Activated CD8-positive, alpha-beta memory T cell treated with anti-CD3 and anti-CD28 coated beads for 4 hours (primary cell): ENCODE measurements around the gene SMCO1.
"Not testable (repeated sequence)": the region's sequence is repeated elsewhere in the genome, so short reads cannot be mapped to it uniquely, and the experiment has no call there.

Experiments used
- DNase-seq, 2 donors: peaks; one replicate each; pipeline ENCODE4 v3.0.0-alpha.2; 2020; ENCODE audit warnings: low read depth in 2 of 2

SMCO1 gene

GRCh38 chr3:196492080-196492479 lies 23.1 kb downstream of the SMCO1 start:
- no peak for DNase-seq

GRCh38 chr3:196489747-196490146 lies 25.4 kb downstream of the SMCO1 start:
- DNase-seq, result no peak

- no peak for DNase-seq
These were observed 28.9 kb downstream of the SMCO1 start for GRCh38 chr3:196486263-196486662.

GRCh38 chr3:196477678-196478077 lies 37.5 kb downstream of the SMCO1 start:
- no peak for DNase-seq

- no peak for DNase-seq
These were observed 42.9 kb downstream of the SMCO1 start for GRCh38 chr3:196472286-196472685.

- no peak for DNase-seq
These were observed 43.6 kb downstream of the SMCO1 start for GRCh38 chr3:196471551-196471950.

- not testable (repeated sequence) for DNase-seq
These were observed 45.0 kb downstream of the SMCO1 start for GRCh38 chr3:196470182-196470581.

GRCh38 chr3:196463804-196464203 lies 51.3 kb downstream of the SMCO1 start:
- no peak for DNase-seq

GRCh38 chr3:196463478-196463756 lies 51.7 kb downstream of the SMCO1 start:
- no peak for DNase-seq

- not testable (repeated sequence) for DNase-seq
These were observed 52.3 kb downstream of the SMCO1 start for GRCh38 chr3:196462680-196463477.

GRCh38 chr3:196458063-196458462 lies 57.1 kb downstream of the SMCO1 start:
- no peak for DNase-seq

- DNase-seq, result not testable (repeated sequence)
These were observed 57.7 kb downstream of the SMCO1 start for GRCh38 chr3:196457470-196457869.
